ENCODE measurements around the gene A1CF.
"Not testable (repeated sequence)": the region's sequence is repeated elsewhere in the genome, so short reads cannot be mapped to it uniquely, and the experiment has no call there.

A1CF gene

GRCh38 chr10:50885097-50885859, at the start of gene A1CF:
TSS of gene A1CF (minus strand) at chr10:50885627. CDS start at chr10:50859940, 25,687 bp downstream.
- DNase-seq = no peak

- DNase-seq = no peak
Observed at GRCh38 chr10:50931948-50932431, 46.6 kb upstream of the A1CF start.

GRCh38 chr10:50929670-50930069, 44.2 kb upstream of the A1CF start:
- no peak for DNase-seq

GRCh38 chr10:50928190-50928552, 42.7 kb upstream of the A1CF start:
- DNase-seq = no peak

GRCh38 chr10:50927522-50928189, 42.2 kb upstream of the A1CF start:
- DNase-seq = no peak

GRCh38 chr10:50923471-50923870, 38.0 kb upstream of the A1CF start:
- DNase-seq = not testable (repeated sequence)

- DNase-seq = no peak
Observed at GRCh38 chr10:50919010-50919409, 33.6 kb upstream of the A1CF start.

GRCh38 chr10:50918529-50918928, 33.1 kb upstream of the A1CF start:
- no peak for DNase-seq

GRCh38 chr10:50917486-50917885, 32.1 kb upstream of the A1CF start:
- no peak for DNase-seq

- DNase-seq = no peak
Observed at GRCh38 chr10:50909334-50910014, 24.0 kb upstream of the A1CF start.

- no peak for DNase-seq
Observed at GRCh38 chr10:50908366-50908765, 22.9 kb upstream of the A1CF start.

- DNase-seq = not testable (repeated sequence)
Observed at GRCh38 chr10:50905797-50906196, 20.4 kb upstream of the A1CF start.

GRCh38 chr10:50896721-50897120, 11.3 kb upstream of the A1CF start:
- DNase-seq = no peak

- no peak for DNase-seq
Observed at GRCh38 chr10:50894312-50894711, 8.9 kb upstream of the A1CF start.

- DNase-seq = no peak
Observed at GRCh38 chr10:50892467-50892866, 7.0 kb upstream of the A1CF start.

GRCh38 chr10:50884302-50884701, 1.1 kb downstream of the A1CF start:
- no peak for DNase-seq

- DNase-seq = no peak
Observed at GRCh38 chr10:50883629-50884028, 1.8 kb downstream of the A1CF start.

GRCh38 chr10:50882540-50882983, 2.9 kb downstream of the A1CF start:
- no peak for DNase-seq

GRCh38 chr10:50881046-50881445, 4.4 kb downstream of the A1CF start:
- not testable (repeated sequence) for DNase-seq

GRCh38 chr10:50876429-50876828, 9.0 kb downstream of the A1CF start:
- no peak for DNase-seq

- DNase-seq = no peak
Observed at GRCh38 chr10:50874723-50875122, 10.7 kb downstream of the A1CF start.

GRCh38 chr10:50866317-50866716, 19.1 kb downstream of the A1CF start:
- no peak for DNase-seq

- no peak for DNase-seq
Observed at GRCh38 chr10:50862719-50863118, 22.7 kb downstream of the A1CF start.

GRCh38 chr10:50861370-50861769, 24.1 kb downstream of the A1CF start:
- no peak for DNase-seq
